GM19025 (cell line): ENCODE results near the gene PELI1.

ENCODE experiments used
- ATAC-seq: cut with Tn5 transposase; IDR thresholded peaks from one replicate; pipeline ENCODE4 v1.9.1; 2021; ENCODE audit warnings: mild to moderate bottlenecking, low read depth, moderate library complexity; ENCODE audit not compliant: unreplicated experiment

PELI1 gene, protein sequence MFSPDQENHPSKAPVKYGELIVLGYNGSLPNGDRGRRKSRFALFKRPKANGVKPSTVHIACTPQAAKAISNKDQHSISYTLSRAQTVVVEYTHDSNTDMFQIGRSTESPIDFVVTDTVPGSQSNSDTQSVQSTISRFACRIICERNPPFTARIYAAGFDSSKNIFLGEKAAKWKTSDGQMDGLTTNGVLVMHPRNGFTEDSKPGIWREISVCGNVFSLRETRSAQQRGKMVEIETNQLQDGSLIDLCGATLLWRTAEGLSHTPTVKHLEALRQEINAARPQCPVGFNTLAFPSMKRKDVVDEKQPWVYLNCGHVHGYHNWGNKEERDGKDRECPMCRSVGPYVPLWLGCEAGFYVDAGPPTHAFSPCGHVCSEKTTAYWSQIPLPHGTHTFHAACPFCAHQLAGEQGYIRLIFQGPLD

DNA sequence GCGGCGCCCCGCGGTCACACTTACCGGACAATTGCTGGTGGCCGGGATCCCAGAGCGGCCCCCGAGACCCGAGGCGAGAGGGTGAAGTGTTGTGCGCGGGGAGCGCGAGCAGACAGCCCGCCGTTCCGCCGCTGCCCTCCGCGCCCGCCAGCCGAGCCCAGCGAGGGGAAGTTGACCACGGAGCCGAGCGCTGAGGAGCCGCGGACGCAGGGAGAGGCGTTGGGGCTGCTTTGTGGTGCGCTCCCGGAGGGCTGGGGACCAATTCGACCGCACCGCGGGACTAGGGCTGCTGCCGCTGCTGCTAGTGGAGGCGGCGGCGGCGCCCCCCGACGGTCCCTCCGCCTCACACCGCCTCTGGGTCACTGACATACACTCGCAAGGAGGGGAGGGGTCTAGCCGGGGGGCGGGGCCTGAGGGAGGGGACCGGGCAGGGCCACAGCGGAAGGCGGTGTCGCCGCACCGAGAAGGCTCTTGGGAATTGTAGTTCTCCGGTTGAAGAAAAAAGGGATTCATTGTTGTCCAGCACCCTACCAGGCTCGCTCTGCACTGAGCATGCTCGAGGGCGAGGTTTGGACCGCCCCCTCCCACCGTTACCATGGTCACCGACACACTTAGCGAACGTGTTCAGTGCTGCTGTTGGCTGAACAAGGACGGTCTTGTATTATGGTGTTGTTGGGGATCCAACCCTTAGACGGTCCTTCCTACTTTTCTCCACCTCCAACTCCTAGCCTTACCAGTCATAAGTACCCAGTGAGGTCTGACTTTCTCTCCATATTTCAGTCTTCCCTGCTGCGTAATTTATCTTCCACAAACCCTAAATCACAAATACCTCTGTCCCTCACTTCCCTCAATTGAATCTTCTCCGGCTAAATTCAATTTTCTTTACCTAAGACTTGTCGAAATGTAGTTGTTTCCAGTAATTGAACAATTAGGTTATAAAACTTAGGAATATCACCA is at the start of gene PELI1:
Gene PELI1 (minus strand): TSS at position 364 of the 957 bp plus-strand sequence. CDS start 36,110 bp downstream, outside the sequence.
- ATAC-seq, result peak; percentile 83

DNA sequence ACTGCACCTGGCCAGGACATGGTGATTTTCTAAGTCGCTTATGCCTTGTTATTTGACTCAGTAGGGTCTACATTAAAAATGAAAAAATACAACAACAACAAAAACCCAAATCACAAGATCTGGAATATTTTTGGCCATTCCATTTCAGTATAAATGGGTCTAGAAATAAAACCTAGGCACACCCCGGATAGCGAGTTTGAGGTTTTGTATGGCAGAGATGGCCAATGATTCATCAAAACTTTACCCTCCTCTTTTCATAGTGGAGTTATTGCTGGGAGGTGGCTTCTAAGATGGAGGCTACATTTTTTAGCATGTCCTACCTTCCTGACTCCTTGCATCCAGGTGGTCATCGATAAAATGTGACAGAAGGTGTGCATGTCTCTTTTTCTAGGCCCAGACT is 49.3 kb upstream of the PELI1 start:
- ATAC-seq, result no peak

DNA sequence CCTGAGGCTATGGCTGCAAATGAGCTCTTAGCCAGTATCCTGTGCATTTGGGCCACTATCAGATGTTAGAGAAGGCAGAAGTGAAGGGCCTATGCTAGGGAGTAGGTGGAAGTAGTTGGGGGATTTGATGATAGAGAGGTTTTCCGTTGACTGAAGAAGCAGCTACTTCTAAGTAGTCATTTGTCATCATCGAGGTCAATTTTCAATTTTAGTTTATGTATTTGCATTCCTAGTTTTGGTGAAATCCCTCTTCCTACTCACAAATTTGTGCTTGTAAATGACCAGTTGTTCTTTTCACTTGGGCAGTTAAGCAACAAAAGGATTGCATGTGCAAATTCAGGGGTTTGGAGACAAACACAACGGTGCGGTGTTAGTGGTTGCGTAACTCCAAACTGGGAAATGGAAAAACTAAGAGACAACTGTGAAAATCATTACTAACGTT is 48.5 kb upstream of the PELI1 start:
- no peak for ATAC-seq

DNA sequence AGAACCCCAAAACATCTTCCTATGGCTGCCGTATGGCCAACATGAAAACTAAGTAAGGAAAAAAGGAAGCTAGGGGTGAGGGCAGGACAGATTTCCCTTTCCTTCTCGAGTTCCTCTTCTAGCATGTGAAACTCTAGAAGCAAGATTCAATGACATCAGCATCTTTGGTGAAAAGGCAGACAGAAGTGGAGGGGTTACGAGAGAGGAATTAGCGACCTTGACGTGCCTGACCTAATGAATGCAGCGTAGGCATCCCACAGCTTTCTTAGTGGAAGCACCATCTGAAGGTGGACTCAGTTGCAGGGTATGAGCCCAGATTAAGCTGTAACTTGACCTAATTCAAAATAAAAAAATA is 47.9 kb upstream of the PELI1 start:
- ATAC-seq, result no peak

DNA sequence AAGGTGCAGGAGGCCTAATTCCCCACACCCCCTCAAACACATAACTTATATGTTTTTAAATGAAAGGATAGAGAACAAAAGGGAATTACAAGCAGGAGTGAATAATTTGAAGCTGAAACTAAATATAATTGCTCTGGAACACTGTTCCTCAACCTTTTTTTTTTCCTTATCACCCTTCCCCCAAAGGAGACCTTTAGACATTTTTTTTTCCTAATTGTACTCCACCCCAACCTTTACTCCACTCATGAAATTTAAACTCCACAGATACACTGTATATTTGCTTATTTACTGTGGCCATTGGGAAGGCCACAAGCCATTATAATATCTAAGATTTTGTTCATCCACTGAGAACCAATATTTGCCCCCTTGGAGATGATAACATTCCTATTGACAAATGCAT is 45.4 kb upstream of the PELI1 start:
- no peak for ATAC-seq

DNA sequence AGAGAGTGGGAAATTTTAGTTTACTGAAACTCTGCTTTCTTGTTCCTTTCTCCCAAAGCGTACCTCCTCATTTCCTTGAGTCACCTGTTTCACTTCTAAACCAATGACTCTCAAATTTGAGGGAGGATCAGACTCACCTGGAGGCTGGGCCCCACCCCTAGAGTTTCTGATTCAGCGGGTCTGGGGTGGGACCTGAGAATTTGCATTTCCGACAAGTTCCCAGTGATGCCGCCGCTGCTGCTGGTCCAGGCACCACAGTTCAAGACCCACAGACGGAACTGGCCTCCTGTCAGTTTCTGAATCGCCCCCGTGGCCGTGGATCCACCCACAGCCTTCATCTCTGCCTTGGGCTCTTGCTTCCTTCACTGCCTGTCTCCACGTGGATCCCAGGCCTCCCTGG is 44.9 kb upstream of the PELI1 start:
- no peak for ATAC-seq

DNA sequence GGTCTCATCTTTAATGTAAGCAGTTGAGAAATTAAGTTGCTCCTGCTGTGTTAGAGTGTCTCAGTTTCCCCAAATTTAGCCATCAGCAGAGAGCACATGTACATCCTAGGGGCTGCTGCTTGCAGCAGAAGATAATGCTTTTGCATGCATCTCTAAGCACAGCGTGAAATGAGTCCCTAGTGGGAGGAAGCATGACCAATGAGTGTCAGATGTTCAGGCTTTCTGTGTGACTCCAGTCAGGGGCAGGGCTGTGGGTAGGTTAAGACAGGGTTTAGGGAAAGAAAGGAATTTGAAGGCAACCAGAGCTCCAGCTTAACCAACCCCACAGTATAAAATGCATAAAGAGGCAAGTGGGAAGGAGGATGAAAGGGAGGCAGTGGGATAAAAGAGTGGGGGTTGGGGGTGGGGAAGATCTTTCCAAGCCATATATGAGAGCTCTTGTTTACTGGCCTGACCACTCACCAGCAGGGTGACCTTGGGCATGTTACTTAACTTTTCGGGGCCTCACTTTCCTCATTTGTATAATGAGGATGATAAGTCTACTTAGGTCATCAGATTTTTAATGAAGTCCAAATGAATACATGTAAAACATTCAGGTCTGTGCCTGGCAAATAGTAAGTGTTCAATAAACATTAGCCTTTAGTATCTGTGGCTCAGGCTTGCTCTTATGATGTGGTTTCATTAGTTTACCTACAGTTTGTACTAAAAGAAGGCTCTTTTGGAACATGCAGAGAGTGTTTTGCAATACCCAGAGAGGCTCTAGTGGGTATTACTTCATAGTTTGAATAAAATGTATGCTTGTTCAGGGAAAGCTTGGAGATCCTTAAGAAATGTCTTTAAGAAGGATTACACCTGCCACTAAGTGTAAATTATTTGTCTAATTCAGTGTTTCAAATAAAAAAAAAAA is 42.7 kb upstream of the PELI1 start:
- no peak for ATAC-seq

DNA sequence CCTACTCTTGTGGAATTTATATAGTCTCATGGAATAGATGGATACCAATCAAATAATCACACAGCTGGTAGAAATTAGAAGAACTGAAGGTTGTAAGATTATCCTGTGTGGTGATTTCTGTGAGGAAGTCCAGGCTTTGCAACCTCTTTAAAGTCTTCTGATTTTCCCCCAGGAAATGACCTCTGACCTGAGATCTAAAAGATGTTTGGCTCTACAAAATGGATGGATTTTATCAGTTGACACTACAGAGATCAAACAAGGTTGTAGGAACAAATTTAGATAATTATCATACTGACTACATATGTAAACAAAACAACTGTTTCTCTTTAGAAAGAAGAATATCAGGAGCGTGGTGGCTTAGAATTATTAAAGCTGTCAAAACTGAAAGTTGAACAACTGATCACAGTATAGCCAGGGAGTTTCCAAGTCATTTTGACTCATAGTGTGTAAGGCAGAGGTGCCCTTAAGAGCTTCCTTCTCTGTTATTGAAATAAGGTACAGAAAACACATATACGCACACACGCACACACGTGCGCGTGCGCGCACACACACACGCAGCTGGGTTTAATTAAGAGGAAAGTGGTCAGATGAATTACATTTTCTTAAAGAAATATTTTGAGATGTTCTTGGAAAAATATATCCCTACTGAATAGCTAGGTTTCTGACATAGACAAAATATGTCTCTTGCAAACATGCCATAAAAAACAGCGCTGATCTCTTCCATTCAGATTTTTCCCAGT is 35.5 kb upstream of the PELI1 start:
- ATAC-seq, result peak; percentile 95

DNA sequence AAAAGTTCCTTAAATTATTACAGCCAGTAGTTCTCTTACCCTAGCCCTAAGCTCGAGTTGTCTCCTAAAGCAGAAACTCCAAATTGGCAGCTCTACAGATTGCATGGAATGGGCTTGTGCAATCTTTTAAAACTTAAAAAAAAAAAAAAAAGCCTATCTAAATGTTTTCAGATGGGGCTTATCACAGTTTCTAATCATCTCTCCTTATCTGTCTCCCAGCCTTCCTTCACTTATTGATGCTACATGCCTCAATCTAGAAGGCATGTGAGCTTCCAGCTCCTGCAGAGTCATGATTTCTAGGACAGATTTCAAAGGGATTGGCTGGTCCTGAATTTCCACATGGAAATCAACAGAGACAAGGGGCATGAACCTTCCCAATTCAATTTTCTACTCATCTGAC is 33.1 kb upstream of the PELI1 start:
- no peak for ATAC-seq

DNA sequence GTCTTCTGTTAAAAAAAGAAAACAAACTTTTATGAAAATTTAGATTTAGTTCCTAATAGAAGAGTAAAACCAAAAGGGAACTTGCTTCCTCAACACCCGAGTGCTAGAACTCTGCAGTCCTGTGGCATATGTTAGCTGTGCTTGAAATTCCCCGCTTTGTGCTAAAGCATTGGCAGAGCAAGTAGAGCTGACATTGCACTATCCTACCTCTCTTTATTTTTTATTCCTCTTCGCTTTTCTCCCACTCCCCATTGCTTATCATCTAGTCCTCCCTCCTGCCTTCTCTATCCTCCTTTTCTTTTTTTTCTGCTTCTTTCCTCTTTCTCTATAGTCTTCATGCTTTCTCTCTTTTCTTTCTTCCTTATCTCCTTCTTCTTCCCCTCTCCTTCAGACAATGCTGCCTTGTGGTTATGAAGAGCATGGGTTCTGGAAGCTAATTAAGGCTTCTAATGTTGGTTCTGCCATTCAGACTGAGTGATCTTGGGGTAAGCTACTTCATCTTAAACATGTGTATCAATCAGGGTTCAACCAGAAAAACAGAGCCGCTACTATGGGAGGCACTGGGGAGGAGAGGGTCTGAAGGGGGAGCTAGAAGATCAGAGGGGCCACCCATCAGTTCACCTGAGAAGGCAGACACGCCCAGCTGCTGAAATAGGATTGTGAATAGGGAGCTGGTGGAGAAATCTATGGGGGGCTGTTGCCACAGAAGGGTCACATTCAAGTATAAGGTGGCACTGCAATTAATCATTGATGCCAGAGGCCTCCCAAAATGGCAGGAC is 31.4 kb upstream of the PELI1 start:
- no peak for ATAC-seq

DNA sequence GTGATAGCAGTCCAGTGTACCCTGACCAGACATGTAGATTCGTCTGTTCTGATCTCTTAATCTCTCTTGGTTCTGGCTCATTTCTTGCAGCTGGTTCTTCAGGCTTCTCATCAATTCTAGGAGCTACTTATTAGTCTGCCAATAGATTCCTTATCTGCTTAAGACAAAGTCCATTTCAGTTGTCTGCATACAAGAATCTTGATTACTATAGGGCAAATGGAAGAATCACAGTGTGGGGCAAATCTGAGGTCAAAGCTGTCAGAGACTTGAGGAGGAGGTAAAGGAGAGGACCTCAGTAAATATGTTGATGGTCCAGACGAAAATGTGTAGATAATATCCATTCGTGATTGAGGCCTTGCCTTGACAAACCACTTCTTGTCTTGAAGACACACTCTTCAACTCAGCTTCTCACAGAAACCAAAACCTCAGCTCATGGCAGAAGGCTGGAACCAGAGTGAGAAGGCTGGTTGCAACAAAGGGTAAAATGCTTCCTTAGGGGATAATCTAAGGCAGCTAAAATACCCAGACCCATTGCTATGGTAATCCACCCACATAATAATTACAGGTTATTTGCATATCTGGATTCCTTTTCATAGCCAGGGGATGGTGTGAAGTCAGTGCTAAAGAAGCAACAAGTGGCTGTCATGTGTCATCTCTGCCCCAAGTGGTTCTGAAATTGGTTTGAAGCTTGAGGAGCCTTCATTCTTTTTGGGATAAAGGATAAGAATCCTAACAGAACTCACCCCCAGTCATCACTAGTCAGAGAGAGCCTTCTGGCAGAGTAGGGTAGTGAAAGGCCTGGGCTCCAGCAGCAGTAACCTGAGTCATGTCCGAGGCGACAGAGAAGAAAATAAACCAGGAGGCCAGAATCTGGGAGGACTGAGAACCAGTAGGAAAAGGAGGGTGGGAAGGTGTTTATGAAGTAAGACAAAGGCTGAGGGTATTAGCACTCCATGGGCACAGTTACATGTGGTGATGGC is 29.2 kb upstream of the PELI1 start:
- ATAC-seq, result no peak

DNA sequence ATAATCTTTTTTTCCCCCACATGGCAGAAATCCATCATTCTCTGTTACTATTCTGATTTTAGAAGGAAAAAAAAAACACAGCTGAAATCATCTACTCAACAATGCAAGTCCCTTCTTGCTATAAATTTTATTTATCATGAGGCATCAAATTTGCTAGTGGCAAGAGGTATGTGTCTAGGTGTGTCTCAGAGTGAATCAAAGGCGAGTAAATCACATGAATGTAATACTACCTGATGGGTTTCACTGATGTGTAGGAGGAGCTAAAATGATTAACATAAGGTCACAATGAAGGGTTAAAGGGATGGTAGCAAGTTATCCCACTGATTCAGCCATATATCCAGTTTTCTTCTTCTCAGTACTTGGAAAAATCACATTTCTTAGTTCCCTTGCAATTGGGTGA is 24.5 kb upstream of the PELI1 start:
- ATAC-seq, result no peak

DNA sequence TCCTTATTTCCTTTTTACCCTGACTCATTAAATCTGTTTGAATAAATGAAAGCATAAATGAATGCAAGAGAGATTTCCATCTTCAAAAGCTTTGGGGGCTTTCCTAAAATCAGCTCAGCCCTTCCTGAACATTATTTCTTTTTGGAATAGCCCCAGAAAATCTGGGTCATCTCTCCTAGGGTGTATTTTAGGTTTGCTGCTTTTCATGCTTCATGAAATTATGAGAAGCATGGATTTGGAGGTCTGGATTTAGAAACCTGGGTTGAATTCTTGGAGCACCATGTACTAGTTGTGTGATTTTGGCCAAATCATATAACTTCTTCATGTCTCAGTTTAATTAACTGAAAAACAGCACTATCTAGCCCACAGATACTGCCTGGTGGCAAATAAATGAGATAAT is 24.0 kb upstream of the PELI1 start:
- no peak for ATAC-seq

DNA sequence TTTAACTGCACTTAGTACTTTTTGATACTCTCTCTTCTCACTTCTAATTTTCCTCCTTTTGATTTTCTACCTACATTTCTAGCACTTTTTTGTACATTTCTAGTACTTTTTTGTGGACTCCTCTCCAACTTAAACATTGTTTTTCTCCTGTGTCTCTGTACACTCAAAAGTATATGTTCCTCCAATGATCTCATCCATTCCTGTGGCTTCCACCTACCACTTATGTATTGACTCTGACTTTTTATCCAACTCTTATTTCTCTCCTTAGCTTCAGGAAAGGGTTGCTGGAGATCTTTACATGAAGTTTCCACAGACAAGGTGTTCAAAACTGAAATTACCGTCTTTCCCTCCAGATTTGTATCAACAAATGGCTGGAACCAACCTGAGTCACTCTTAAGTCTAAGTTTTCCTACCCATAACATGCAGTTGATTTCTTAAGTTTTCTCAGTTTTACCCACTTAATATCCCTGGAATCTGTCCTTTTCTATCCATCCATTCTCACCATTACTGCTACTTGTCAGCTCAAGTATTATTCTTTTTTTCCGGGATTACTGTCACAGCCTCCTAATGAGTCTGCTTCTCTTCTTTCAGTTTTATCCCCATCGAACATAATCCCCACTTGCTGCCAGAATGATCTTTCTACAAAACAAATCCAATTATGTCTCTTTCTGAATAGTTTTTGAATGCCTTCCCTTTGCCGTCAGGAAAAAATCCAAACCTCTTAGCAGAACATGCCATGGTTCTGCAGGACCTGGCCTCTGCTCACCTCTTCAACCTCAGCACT is 22.6 kb upstream of the PELI1 start:
- ATAC-seq, result no peak

DNA sequence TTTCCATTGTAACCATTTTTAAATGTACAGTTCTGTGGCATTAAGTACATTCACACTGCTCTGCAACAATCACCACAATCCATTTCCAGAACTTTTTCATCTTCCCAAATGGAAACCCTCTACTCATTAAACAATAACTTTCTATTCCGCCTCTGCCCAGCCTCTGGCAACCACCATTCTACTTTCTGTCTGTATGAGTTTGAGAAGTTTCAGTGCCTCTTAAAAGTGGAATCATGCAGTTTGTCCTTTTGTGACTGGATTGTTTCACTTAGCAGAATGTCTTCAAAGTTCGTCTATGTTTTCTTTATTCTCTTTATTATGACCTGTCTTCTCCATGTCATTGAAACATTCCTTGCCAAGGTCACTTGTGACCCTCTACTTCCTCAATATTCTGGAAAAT is 22.0 kb upstream of the PELI1 start:
- no peak for ATAC-seq

DNA sequence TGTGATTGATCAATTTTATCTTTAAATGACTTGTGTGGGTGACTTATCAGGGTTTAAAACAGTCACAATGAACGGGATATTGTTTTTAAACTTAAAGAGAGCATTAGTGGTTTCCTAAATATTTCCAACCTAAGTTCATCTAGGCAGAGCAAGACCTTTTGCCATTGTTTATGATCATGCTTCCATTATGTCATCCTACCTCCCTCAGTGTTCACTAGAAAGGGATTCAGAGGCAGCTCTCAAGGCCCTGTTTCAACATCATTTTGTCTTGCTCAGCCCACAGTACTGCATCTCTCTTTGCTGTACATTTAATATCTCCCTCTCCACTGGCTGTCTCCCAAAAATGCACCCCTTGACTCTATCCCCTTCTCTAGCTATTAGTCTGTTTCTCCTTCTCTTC is 21.5 kb upstream of the PELI1 start:
- ATAC-seq, result no peak

DNA sequence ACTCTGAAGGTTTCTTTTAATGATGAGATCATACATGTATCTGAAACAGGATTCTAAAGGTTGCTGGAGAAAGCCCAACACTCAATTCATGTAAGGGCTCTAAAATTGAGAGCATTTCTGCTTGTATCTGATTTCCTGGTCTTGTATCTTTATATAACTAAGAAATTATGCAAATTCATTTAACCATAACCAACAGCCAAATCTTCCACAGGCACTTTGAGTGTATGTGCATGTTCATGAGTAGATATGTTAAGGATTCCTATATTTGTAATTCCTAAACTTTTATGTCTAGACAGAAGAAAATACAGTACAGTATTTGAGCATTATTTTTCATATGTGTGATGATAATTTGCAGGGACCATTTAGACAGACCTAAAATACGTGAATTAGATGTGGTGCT is 20.4 kb upstream of the PELI1 start:
- ATAC-seq, result no peak
